Right atrium auricular region (tissue), 2 donors: ENCODE measurements around the gene ATF4. TPM values are rescaled to one million over a fixed set of nuclear protein-coding genes. Genes with fewer than 3 reads are reported as not detected.

Experiments
- DNase-seq: peaks from one replicate; pipeline ENCODE4 v3.0.0-alpha.2; 2019; ENCODE audit warnings: low spot score
- H3K27ac ChIP-seq, 2 donors: fragments of 200-600 bp; sonication (generic); 1 replicate in 1 of 2; 2 replicates in 1 of 2; pipeline ENCODE4 v1.5.1; 2016 to 2019
- H3K27me3 ChIP-seq, 2 donors: fragments of 200-600 bp; sonication (generic); one replicate each; pipeline versions ENCODE4 v1.5.1 to v1.6.0; 2017 to 2019
- H3K36me3 ChIP-seq: fragments of 200-600 bp; sonication (generic); one replicate; pipeline ENCODE4 v1.5.1; 2016
- H3K4me1 ChIP-seq, 2 donors: fragments of 200-600 bp; sonication (generic); one replicate each; pipeline versions ENCODE4 v1.5.1 to v1.6.0; 2017 to 2019
- H3K4me3 ChIP-seq, 2 donors: fragments of 200-600 bp; sonication (generic); 1 replicate in 1 of 2; 2 replicates in 1 of 2; pipeline ENCODE4 v1.5.1; 2017 to 2019; ENCODE audit warnings: mild to moderate bottlenecking in 1 of 2, moderate library complexity in 1 of 2
- H3K9me3 ChIP-seq, 2 donors: fragments of 200-600 bp; sonication (generic); one replicate each; pipeline ENCODE4 v1.5.1; 2019
- total RNA-seq, 2 donors: library from RNA; depleted of rRNA; stranded (reverse); fragments of >200 nt; gene quantifications; one replicate each; pipeline ENCODE4 v1.1.0, GENCODE V29; 2016
- TF ChIP-seq, protein P1 (sequence below), 2 donors: fragments of 200-600 bp; sonication (generic); IDR thresholded peaks; one replicate each; pipeline ENCODE4 v1.5.1; 2019; ENCODE audit warnings: antibody characterized with exemption in 2 of 2

Gene ATF4
- total RNA-seq, 2 donors from 2014 or later, result 155 to 256 TPM

DNA sequence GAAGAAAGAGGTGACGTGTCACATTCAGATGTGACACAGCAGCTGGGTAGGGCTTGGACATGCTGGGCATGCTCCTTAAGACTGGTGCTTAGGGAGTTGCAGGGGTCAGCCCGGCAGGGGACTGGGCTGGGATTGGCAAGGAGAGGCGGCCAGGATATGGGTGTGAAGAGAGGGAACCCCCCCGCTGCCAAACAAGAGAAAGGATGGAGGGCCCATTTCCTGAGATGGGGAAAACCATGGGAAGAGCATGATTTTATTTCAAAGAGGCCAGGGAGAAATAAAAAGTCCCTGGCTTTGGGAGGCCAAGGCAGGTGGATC, 5.3 kb downstream of the ATF4 start:
- peaks cover 60% of the 10 kb centered on the region for H3K36me3 ChIP-seq
- peaks cover 0 to 80% of the 10 kb centered on the region in 2 donors for H3K4me1 ChIP-seq
- DNase-seq, result no peak
- H3K9me3 ChIP-seq, result no peaks in the 10 kb centered on the region
- no peaks in the 10 kb centered on the region for H3K27me3 ChIP-seq
- H3K27ac ChIP-seq, result no peak overlapping the region
- H3K4me3 ChIP-seq, result no peak overlapping the region
- TF ChIP-seq, protein P1, sequence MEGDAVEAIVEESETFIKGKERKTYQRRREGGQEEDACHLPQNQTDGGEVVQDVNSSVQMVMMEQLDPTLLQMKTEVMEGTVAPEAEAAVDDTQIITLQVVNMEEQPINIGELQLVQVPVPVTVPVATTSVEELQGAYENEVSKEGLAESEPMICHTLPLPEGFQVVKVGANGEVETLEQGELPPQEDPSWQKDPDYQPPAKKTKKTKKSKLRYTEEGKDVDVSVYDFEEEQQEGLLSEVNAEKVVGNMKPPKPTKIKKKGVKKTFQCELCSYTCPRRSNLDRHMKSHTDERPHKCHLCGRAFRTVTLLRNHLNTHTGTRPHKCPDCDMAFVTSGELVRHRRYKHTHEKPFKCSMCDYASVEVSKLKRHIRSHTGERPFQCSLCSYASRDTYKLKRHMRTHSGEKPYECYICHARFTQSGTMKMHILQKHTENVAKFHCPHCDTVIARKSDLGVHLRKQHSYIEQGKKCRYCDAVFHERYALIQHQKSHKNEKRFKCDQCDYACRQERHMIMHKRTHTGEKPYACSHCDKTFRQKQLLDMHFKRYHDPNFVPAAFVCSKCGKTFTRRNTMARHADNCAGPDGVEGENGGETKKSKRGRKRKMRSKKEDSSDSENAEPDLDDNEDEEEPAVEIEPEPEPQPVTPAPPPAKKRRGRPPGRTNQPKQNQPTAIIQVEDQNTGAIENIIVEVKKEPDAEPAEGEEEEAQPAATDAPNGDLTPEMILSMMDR (IDR thresholded peaks at IDR 0.05), result no peak

GRCh38 chr22:39526736-39527171, 6.4 kb downstream of the ATF4 start:
- H3K9me3 ChIP-seq, result no peaks in the 10 kb centered on the region
- H3K27me3 ChIP-seq, result no peaks in the 10 kb centered on the region
- peaks cover 0 to 87% of the 10 kb centered on the region in 2 donors for H3K4me1 ChIP-seq
- no peak overlapping the region for H3K4me3 ChIP-seq
- H3K36me3 ChIP-seq, result peaks cover 49% of the 10 kb centered on the region
- TF ChIP-seq, protein P1 (IDR thresholded peaks at IDR 0.05), result no peak
- H3K27ac ChIP-seq, result peak overlapping the region in 1 of 2 donors; percentile 13
- no peak for DNase-seq

DNA sequence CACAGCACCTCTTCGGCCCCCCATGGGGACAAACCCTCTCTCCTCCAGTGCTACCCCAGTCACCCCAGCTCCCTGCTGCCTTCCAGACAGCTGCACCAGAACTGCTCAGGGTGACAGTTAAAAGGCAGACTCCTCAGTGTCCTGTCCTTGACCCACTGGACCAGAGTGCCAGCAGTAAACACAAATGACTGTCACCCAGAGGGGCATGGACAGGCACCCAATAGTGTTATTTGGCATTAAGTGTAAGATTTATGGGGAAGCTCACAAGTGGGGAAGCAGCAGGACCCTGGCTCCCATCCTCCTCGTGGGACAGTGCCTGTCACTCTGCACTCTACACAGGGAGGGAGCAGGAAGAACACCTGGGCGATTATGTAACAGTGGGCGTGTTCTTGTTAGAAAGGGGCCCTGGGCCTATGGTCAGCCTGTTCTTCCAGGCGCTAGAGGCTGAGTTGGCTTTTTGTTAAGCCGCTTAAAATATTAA, 7.2 kb downstream of the ATF4 start:
- H3K4me3 ChIP-seq, result no peak overlapping the region
- TF ChIP-seq, protein P1 (IDR thresholded peaks at IDR 0.05), result no peak
- peak overlapping the region in 1 of 2 donors; percentile 63 for H3K27ac ChIP-seq
- H3K27me3 ChIP-seq, result no peaks in the 10 kb centered on the region
- no peak for DNase-seq
- H3K4me1 ChIP-seq, result peaks cover 0 to 83% of the 10 kb centered on the region in 2 donors
- H3K9me3 ChIP-seq, result no peaks in the 10 kb centered on the region
- H3K36me3 ChIP-seq, result peaks cover 41% of the 10 kb centered on the region

GRCh38 chr22:39528080-39528661, 7.8 kb downstream of the ATF4 start:
- Histone ChIP-seq H3K27ac (peak overlapping the region; percentile 4 to 63), H3K36me3 (peaks cover 35% of the 10 kb centered on the region), H3K27me3 (no peaks in the 10 kb centered on the region), H3K9me3 (no peaks in the 10 kb centered on the region), H3K4me3 (no peak overlapping the region), H3K4me1 (peaks cover 0 to 76% of the 10 kb centered on the region in 2 donors)
- no peak for DNase-seq
- TF ChIP-seq, protein P1 (IDR thresholded peaks at IDR 0.05), result no peak

GRCh38 chr22:39528681-39529486, 8.5 kb downstream of the ATF4 start:
- Histone ChIP-seq H3K9me3 (no peaks in the 10 kb centered on the region), H3K27me3 (no peaks in the 10 kb centered on the region), H3K36me3 (peaks cover 28% of the 10 kb centered on the region), H3K4me3 (peak overlapping the region in 1 of 2 donors; percentile 23), H3K4me1 (peaks cover 0 to 69% of the 10 kb centered on the region in 2 donors), H3K27ac (peak overlapping the region; percentile 4 to 63)
- TF ChIP-seq, protein P1 (IDR thresholded peaks at IDR 0.05), result peak; percentile 93 to 99
- peak; percentile 93 for DNase-seq
